Natural killer cell (primary cell): ENCODE results near the gene CSMD2. TPM values are rescaled to one million over a fixed set of nuclear protein-coding genes. Genes with fewer than 3 reads are reported as not detected.

Experiments used
- ATAC-seq, 3 donors: fragments of 150-1000 bp in 2 of 3; fragments of 200-7000 bp in 1 of 3; cut with Tn5 transposase; 1 replicate in 1 of 3; 2 replicates in 2 of 3; pipeline ENCODE4 v1.10.0; 2021; ENCODE audit warnings: mild to moderate bottlenecking in 2 of 3, moderate library complexity in 2 of 3
- DNase-seq, 2 donors: peaks; one replicate each; pipeline versions ENCODE4 v3.0.0 to v3.0.0-alpha.2; 2013 to 2021; ENCODE audit warnings: mixed read lengths in 1 of 2
- H3K27ac ChIP-seq: one replicate; pipeline ENCODE4 v1.5.1; 2013; ENCODE audit warnings: mild to moderate bottlenecking, low read length
- H3K27me3 ChIP-seq: one replicate; pipeline ENCODE4 v1.6.1; 2013; ENCODE audit warnings: low read length; ENCODE audit not compliant: control insufficient read depth, insufficient read depth
- H3K36me3 ChIP-seq: one replicate; pipeline ENCODE4 v1.6.1; 2013; ENCODE audit warnings: low read length; ENCODE audit not compliant: control insufficient read depth, insufficient read depth
- H3K4me1 ChIP-seq: one replicate; pipeline ENCODE4 v1.6.1; 2013; ENCODE audit warnings: low read length; ENCODE audit not compliant: control insufficient read depth, insufficient read depth
- H3K4me3 ChIP-seq: one replicate; pipeline ENCODE4 v1.5.1; 2013; ENCODE audit warnings: low read length
- H3K9me3 ChIP-seq: one replicate; pipeline ENCODE4 v1.6.1; 2013; ENCODE audit warnings: low read length; ENCODE audit not compliant: control insufficient read depth, insufficient read depth
- H3K27ac Mint-ChIP-seq, 2 donors: one replicate each; pipeline ENCODE4 v1.8.0; 2022; ENCODE audit warnings: mild to moderate bottlenecking in 2 of 2, mixed read lengths in 2 of 2, moderate library complexity in 1 of 2
- H3K27me3 Mint-ChIP-seq, 2 donors: one replicate each; pipeline ENCODE4 v1.8.0; 2022; ENCODE audit warnings: low read depth in 2 of 2, mixed read lengths in 2 of 2
- H3K36me3 Mint-ChIP-seq: one replicate; pipeline ENCODE4 v1.8.0; 2022; ENCODE audit warnings: mixed read lengths
- H3K4me1 Mint-ChIP-seq, 2 donors: one replicate each; pipeline ENCODE4 v1.8.0; 2022; ENCODE audit warnings: mixed read lengths in 2 of 2
- H3K4me3 Mint-ChIP-seq: one replicate; pipeline ENCODE4 v1.8.0; 2022; ENCODE audit warnings: mild to moderate bottlenecking, moderate library complexity, mixed read lengths
- H3K9me3 Mint-ChIP-seq, 2 donors: one replicate each; pipeline ENCODE4 v1.8.0; 2022; ENCODE audit warnings: mixed read lengths in 2 of 2
- CTCF ChIP-seq: fragments of 200-600 bp; IDR thresholded peaks from one replicate; pipeline ENCODE4 v1.8.0; 2022; ENCODE audit warnings: antibody characterized with exemption
- WGBS: methylation state at CpG from one replicate; pipeline ENCODE4 v1.1.7; 2013; ENCODE audit warnings: missing lambda C conversion rate; ENCODE audit not compliant: insufficient coverage; 5-methylcytosine and 5-hydroxymethylcytosine counted together
- intact Hi-C: fragments of 100-400 bp; cut with micrococcal nuclease; formaldehyde crosslinking; loops from one replicate; pipeline ENCODE4 v1.14.2; 2022
- total RNA-seq, 4 donors: library from RNA; stranded (reverse); fragments of 120-200 nt in 1 of 4; gene quantifications; one replicate each; pipeline versions ENCODE4 v1.2.3 to v1.2.4, GENCODE V29; 2013 to 2022

CSMD2 gene
- total RNA-seq, 3 donors from 2014 or later (not counting 1 experiment from before 2014, with no cell fraction given) = not detected

- H3K4me3 ChIP-seq = no peak overlapping the region
- peaks cover 33 to 58% of the 10 kb centered on the region in 2 donors for H3K4me1 Mint-ChIP-seq
- H3K4me1 ChIP-seq = peaks cover 13% of the 10 kb centered on the region
- intact Hi-C loops = no loop called here
- H3K27ac ChIP-seq = no peak overlapping the region
- H3K27me3 Mint-ChIP-seq = peaks cover 5 to 16% of the 10 kb centered on the region in 2 donors
- 86% methylated on average over 1 of the region's 1 CpG for WGBS
- DNase-seq = no peak
- H3K9me3 ChIP-seq = no peaks in the 10 kb centered on the region
- peak; percentile 26 to 65 (median 40) for ATAC-seq
- no peaks in the 10 kb centered on the region for H3K27me3 ChIP-seq
- TF ChIP-seq CTCF = no peak
- no peaks in the 10 kb centered on the region for H3K36me3 Mint-ChIP-seq
- no peaks in the 10 kb centered on the region for H3K9me3 Mint-ChIP-seq
- H3K36me3 ChIP-seq = no peaks in the 10 kb centered on the region
- peak overlapping the region in 1 of 2 donors; percentile 70 for H3K27ac Mint-ChIP-seq
- H3K4me3 Mint-ChIP-seq = peak overlapping the region; percentile 47
These were observed 297.3 kb downstream of the CSMD2 start for GRCh38 chr1:33867684-33868083.

GRCh38 chr1:33866281-33866680 lies 298.7 kb downstream of the CSMD2 start:
- Histone ChIP-seq H3K4me3 (no peak overlapping the region), H3K4me1 (peaks cover 13% of the 10 kb centered on the region), H3K9me3 (no peaks in the 10 kb centered on the region), H3K27ac (no peak overlapping the region), H3K36me3 (no peaks in the 10 kb centered on the region), H3K27me3 (no peaks in the 10 kb centered on the region)
- H3K27me3 Mint-ChIP-seq = peaks cover 11 to 16% of the 10 kb centered on the region in 2 donors
- intact Hi-C loops = no loop called here
- no peak overlapping the region for H3K4me3 Mint-ChIP-seq
- ATAC-seq (no peak), DNase-seq (no peak)
- WGBS = 88% methylated on average over 6 of the region's 6 CpGs
- peaks cover 22 to 44% of the 10 kb centered on the region in 2 donors for H3K4me1 Mint-ChIP-seq
- TF ChIP-seq CTCF = no peak
- no peaks in the 10 kb centered on the region for H3K36me3 Mint-ChIP-seq
- H3K9me3 Mint-ChIP-seq = no peaks in the 10 kb centered on the region
- peak overlapping the region in 1 of 2 donors; percentile 72 for H3K27ac Mint-ChIP-seq

GRCh38 chr1:33864460-33865389 lies 300.3 kb downstream of the CSMD2 start:
- 72% methylated on average over 13 of the region's 14 CpGs for WGBS
- Histone ChIP-seq H3K27me3 (no peaks in the 10 kb centered on the region), H3K27ac (no peak overlapping the region), H3K36me3 (no peaks in the 10 kb centered on the region), H3K9me3 (no peaks in the 10 kb centered on the region), H3K4me1 (peaks cover 11% of the 10 kb centered on the region), H3K4me3 (no peak overlapping the region)
- ATAC-seq (no peak), DNase-seq (no peak)
- Mint-ChIP-seq H3K4me3 (no peak overlapping the region), H3K27ac (no peak overlapping the region), H3K9me3 (no peaks in the 10 kb centered on the region), H3K4me1 (peaks cover 12 to 34% of the 10 kb centered on the region in 2 donors), H3K27me3 (peaks cover 11 to 16% of the 10 kb centered on the region in 2 donors), H3K36me3 (no peaks in the 10 kb centered on the region)
- intact Hi-C loops = no loop called here
- no peak for TF ChIP-seq CTCF
